Measurements from ENCODE around the gene LHFPL2.

Gene LHFPL2

GRCh38 chr5:78613756-78614155, 34.8 kb downstream of the LHFPL2 start:
- DNase-seq: no peak

GRCh38 chr5:78613151-78613533, 35.4 kb downstream of the LHFPL2 start:
- DNase-seq: no peak

GRCh38 chr5:78612227-78613150, 36.1 kb downstream of the LHFPL2 start:
- no peak for DNase-seq

GRCh38 chr5:78611126-78611605, 37.4 kb downstream of the LHFPL2 start:
- DNase-seq: no peak

GRCh38 chr5:78610636-78611035, 37.9 kb downstream of the LHFPL2 start:
- DNase-seq: no peak

GRCh38 chr5:78610163-78610583, 38.4 kb downstream of the LHFPL2 start:
- no peak for DNase-seq

- DNase-seq: no peak
These were observed 40.7 kb downstream of the LHFPL2 start for GRCh38 chr5:78607864-78608263.

GRCh38 chr5:78606241-78606640, 42.3 kb downstream of the LHFPL2 start:
- peak in 2 of 3 experiments; percentile 31 to 66 for DNase-seq

- no peak for DNase-seq
These were observed 43.0 kb downstream of the LHFPL2 start for GRCh38 chr5:78605611-78606010.

GRCh38 chr5:78604689-78605285, 43.8 kb downstream of the LHFPL2 start:
- no peak for DNase-seq

- no peak for DNase-seq
These were observed 44.9 kb downstream of the LHFPL2 start for GRCh38 chr5:78603636-78604175.

- DNase-seq: no peak
These were observed 46.2 kb downstream of the LHFPL2 start for GRCh38 chr5:78602400-78602799.

- no peak for DNase-seq
These were observed 46.8 kb downstream of the LHFPL2 start for GRCh38 chr5:78601559-78602314.

- no peak for DNase-seq
These were observed 47.7 kb downstream of the LHFPL2 start for GRCh38 chr5:78600687-78601414.

- no peak for DNase-seq
These were observed 49.6 kb downstream of the LHFPL2 start for GRCh38 chr5:78598973-78599372.

GRCh38 chr5:78597974-78598371, 50.6 kb downstream of the LHFPL2 start:
- no peak for DNase-seq

GRCh38 chr5:78597068-78597973, 51.3 kb downstream of the LHFPL2 start:
- DNase-seq: no peak

- no peak for DNase-seq
These were observed 53.1 kb downstream of the LHFPL2 start for GRCh38 chr5:78595458-78595921.

GRCh38 chr5:78594610-78595457, 53.7 kb downstream of the LHFPL2 start:
- DNase-seq: no peak

- no peak for DNase-seq
These were observed 54.6 kb downstream of the LHFPL2 start for GRCh38 chr5:78594021-78594420.
